GM23338 (cell line): Measurements from ENCODE around the gene TEKTIP1. TPM values are rescaled to one million over a fixed set of nuclear protein-coding genes. Genes with fewer than 3 reads are reported as not detected.

ENCODE experiments used
- ATAC-seq: fragments of 200-7000 bp; cut with Tn5 transposase; 3 replicates; pipeline ENCODE4 v1.9.1; 2020
- DNase-seq: peaks from one replicate; pipeline ENCODE4 v3.0.0-alpha.2; 2015; ENCODE audit warnings: low spot score
- H2AFZ ChIP-seq: fragments of 200-600 bp; sonication (generic); 2 replicates; pipeline ENCODE4 v1.8.0; 2016; ENCODE audit warnings: antibody characterized with exemption, mild to moderate bottlenecking, moderate library complexity
- H3F3A ChIP-seq: fragments of 200-600 bp; sonication (generic); replicated peaks from 2 replicates; pipeline ENCODE4 v1.8.0; 2017; ENCODE audit warnings: antibody characterized with exemption, mixed run types, low read depth
- H3K27ac ChIP-seq: fragments of 200-600 bp; sonication (generic); 2 replicates; pipeline ENCODE4 v1.6.1; 2016; ENCODE audit warnings: low read depth
- H3K27me3 ChIP-seq: fragments of 200-600 bp; sonication (generic); 2 replicates; pipeline ENCODE4 v1.8.0; 2016; ENCODE audit warnings: mild to moderate bottlenecking, mixed run types, moderate library complexity; ENCODE audit not compliant: insufficient read depth
- H3K36me3 ChIP-seq: fragments of 200-600 bp; sonication (generic); 2 replicates; pipeline ENCODE4 v1.8.0; 2016; ENCODE audit warnings: mild to moderate bottlenecking; ENCODE audit not compliant: insufficient read depth
- H3K4me1 ChIP-seq: fragments of 200-600 bp; sonication (generic); 2 replicates; pipeline ENCODE4 v1.8.0; 2016; ENCODE audit warnings: mild to moderate bottlenecking, moderate library complexity; ENCODE audit not compliant: insufficient read depth
- H3K4me2 ChIP-seq: fragments of 200-600 bp; sonication (generic); 2 replicates; pipeline ENCODE4 v1.7.1; 2017; ENCODE audit warnings: mixed run types
- H3K4me3 ChIP-seq: fragments of 200-600 bp; sonication (generic); 2 replicates; pipeline ENCODE4 v1.6.1; 2016; ENCODE audit warnings: mixed run types
- H3K79me2 ChIP-seq: fragments of 200-600 bp; sonication (generic); replicated peaks from 2 replicates; pipeline ENCODE4 v1.8.0; 2017; ENCODE audit warnings: mild to moderate bottlenecking; ENCODE audit not compliant: insufficient read depth
- H3K9me2 ChIP-seq: fragments of 200-600 bp; sonication (generic); 2 replicates; pipeline ENCODE4 v1.8.0; 2017; ENCODE audit not compliant: insufficient read depth
- H4K20me1 ChIP-seq: fragments of 200-600 bp; sonication (generic); replicated peaks from 2 replicates; pipeline ENCODE4 v1.8.0; 2017; ENCODE audit warnings: mild to moderate bottlenecking; ENCODE audit not compliant: insufficient read depth
- H3K27ac Mint-ChIP-seq: 2 replicates; pipeline ENCODE4 v1.8.0; 2020; ENCODE audit warnings: inconsistent platforms, mild to moderate bottlenecking, moderate library complexity, mixed read lengths
- H3K27me3 Mint-ChIP-seq: 3 replicates; pipeline ENCODE4 v1.8.0; 2022; ENCODE audit warnings: low read depth, mild to moderate bottlenecking, moderate library complexity, mixed read lengths, inconsistent platforms; ENCODE audit not compliant: insufficient read depth, poor library complexity
- H3K36me3 Mint-ChIP-seq: 3 replicates; pipeline ENCODE4 v1.8.0; 2021; ENCODE audit warnings: low read depth, mild to moderate bottlenecking, inconsistent platforms, moderate library complexity, mixed read lengths
- H3K4me1 Mint-ChIP-seq: 3 replicates; pipeline ENCODE4 v1.8.0; 2020; ENCODE audit warnings: mild to moderate bottlenecking, inconsistent platforms, mixed read lengths
- H3K4me3 Mint-ChIP-seq: 3 replicates; pipeline ENCODE4 v1.8.0; 2021; ENCODE audit warnings: moderate library complexity, mild to moderate bottlenecking, inconsistent platforms, mixed read lengths
- H3K9me3 Mint-ChIP-seq: 3 replicates; pipeline ENCODE4 v1.8.0; 2020; ENCODE audit warnings: moderate library complexity, mild to moderate bottlenecking, inconsistent platforms, mixed read lengths
- CREB1 ChIP-seq: fragments of 250-450 bp; sonication (Bioruptor Pico); IDR thresholded peaks from 2 replicates; pipeline ENCODE4 v1.5.0; 2020; ENCODE audit warnings: low read depth, mild to moderate bottlenecking, moderate library complexity
- EZH2 ChIP-seq: fragments of 200-600 bp; sonication (generic); IDR thresholded peaks from one replicate; pipeline ENCODE4 v1.8.0; 2017; ENCODE audit warnings: antibody characterized with exemption, mild to moderate bottlenecking, low read depth; ENCODE audit not compliant: unreplicated experiment
- EZH2phosphoT487 ChIP-seq: fragments of 200-600 bp; sonication (generic); IDR thresholded peaks from one replicate; pipeline ENCODE4 v1.8.1; 2018; ENCODE audit warnings: antibody characterized with exemption; ENCODE audit not compliant: unreplicated experiment
- JUNB ChIP-seq: IDR thresholded peaks from one replicate; pipeline ENCODE4 v1.6.1; 2016; ENCODE audit warnings: antibody characterized with exemption; ENCODE audit not compliant: unreplicated experiment
- NANOG ChIP-seq: IDR thresholded peaks from 2 replicates; pipeline ENCODE4 v1.6.1; 2016; ENCODE audit warnings: antibody characterized with exemption, borderline replicate concordance
- POLR2AphosphoS5 ChIP-seq: IDR thresholded peaks from 2 replicates; pipeline ENCODE4 v1.6.1; 2016; ENCODE audit warnings: antibody characterized with exemption, low read depth
- STAT1 ChIP-seq: IDR thresholded peaks from one replicate; pipeline ENCODE4 v1.6.1; 2016; ENCODE audit warnings: antibody characterized with exemption; ENCODE audit not compliant: unreplicated experiment
- ZNF114 ChIP-seq: fragments of 250-450 bp; sonication (Bioruptor Pico); IDR thresholded peaks from 2 replicates; pipeline ENCODE4 v1.5.0; 2020; ENCODE audit warnings: mild to moderate bottlenecking, moderate library complexity
- ZNF331 ChIP-seq: fragments of 250-450 bp; sonication (Bioruptor Pico); IDR thresholded peaks from 2 replicates; pipeline ENCODE4 v1.5.0; 2020; ENCODE audit warnings: low read depth, mild to moderate bottlenecking, moderate library complexity
- polyA plus RNA-seq: library from polyadenylated mRNA; unstranded; fragments of >200 nt; fragmentation: Nextera tagmentation; extraction: Ambion mirVana; gene quantifications from 2 replicates; pipeline ENCODE4 v1.2.1, GENCODE V29; 2016
- total RNA-seq: library from RNA; depleted of rRNA; stranded (reverse); fragments of >200 nt; shearing (Covaris generic); gene quantifications from 2 replicates; pipeline ENCODE4 v1.2.3, GENCODE V29; 2014
- TF ChIP-seq, protein P1 (sequence below): fragments of 250-450 bp; sonication (Bioruptor Pico); IDR thresholded peaks from 2 replicates; pipeline ENCODE4 v1.5.0; 2020; ENCODE audit warnings: mild to moderate bottlenecking, moderate library complexity
- TF ChIP-seq, protein P2 (sequence below), 2 experiments: fragments of 200-600 bp in 1 of 2; sonication (generic) in 1 of 2; conservative IDR thresholded peaks; 2 replicates each; pipeline versions ENCODE4 v1.5.1 to v1.6.1; 2016 to 2017; ENCODE audit warnings: antibody characterized with exemption in 2 of 2, low read depth in 2 of 2, mild to moderate bottlenecking in 2 of 2, moderate library complexity in 1 of 2
- TF ChIP-seq, protein P3 (sequence below): IDR thresholded peaks from one replicate; pipeline ENCODE4 v1.6.1; 2018; ENCODE audit warnings: antibody characterized with exemption; ENCODE audit not compliant: unreplicated experiment
- TF ChIP-seq, protein P4 (sequence below): IDR thresholded peaks from 2 replicates; pipeline ENCODE4 v1.6.1; 2016; ENCODE audit warnings: antibody characterized with exemption

Gene TEKTIP1
- total and polyA plus RNA-seq, 2 experiments from 2014 or later: not detected

DNA sequence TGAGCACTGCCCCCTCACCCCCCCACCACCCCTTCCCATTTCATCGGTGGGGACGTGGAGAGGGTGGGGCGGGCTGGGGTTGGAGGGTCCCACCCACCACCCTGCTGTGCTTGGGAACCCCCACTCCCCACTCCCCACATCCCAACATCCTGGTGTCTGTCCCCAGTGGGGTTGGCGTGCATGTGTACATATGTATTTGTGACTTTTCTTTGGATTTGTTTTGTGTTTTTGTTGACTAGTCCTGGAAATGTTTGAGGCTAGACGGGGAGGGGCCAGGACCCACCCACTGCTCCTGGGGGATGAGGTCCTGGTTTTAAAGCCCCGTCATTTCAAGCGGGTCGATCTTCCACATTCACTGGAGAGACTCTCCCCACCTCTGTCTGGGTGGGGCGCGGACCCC lies 3.0 kb upstream of the TEKTIP1 start:
- peaks cover 36% of the 10 kb centered on the region for H3K36me3 Mint-ChIP-seq
- H3K36me3 ChIP-seq: no peaks in the 10 kb centered on the region
- H3K27ac Mint-ChIP-seq: no peak overlapping the region
- no peak overlapping the region; the same call in 2 of the 3 replicates for H3K4me3 Mint-ChIP-seq
- no peak overlapping the region for H3K27ac ChIP-seq
- H3F3A ChIP-seq: peaks cover 7% of the 10 kb centered on the region; the same call in 1 of the 2 replicates
- ATAC-seq (no peak), DNase-seq (no peak)
- TF ChIP-seq ZNF114 (CRISPR knock-in tag) (no peak), NANOG (no peak), CREB1 (CRISPR knock-in tag) (no peak), EZH2 (no peak), ZNF331 (CRISPR knock-in tag) (no peak), POLR2AphosphoS5 (no peak), STAT1 (no peak), JUNB (no peak), EZH2phosphoT487 (no peak)
- TF ChIP-seq, protein P1, sequence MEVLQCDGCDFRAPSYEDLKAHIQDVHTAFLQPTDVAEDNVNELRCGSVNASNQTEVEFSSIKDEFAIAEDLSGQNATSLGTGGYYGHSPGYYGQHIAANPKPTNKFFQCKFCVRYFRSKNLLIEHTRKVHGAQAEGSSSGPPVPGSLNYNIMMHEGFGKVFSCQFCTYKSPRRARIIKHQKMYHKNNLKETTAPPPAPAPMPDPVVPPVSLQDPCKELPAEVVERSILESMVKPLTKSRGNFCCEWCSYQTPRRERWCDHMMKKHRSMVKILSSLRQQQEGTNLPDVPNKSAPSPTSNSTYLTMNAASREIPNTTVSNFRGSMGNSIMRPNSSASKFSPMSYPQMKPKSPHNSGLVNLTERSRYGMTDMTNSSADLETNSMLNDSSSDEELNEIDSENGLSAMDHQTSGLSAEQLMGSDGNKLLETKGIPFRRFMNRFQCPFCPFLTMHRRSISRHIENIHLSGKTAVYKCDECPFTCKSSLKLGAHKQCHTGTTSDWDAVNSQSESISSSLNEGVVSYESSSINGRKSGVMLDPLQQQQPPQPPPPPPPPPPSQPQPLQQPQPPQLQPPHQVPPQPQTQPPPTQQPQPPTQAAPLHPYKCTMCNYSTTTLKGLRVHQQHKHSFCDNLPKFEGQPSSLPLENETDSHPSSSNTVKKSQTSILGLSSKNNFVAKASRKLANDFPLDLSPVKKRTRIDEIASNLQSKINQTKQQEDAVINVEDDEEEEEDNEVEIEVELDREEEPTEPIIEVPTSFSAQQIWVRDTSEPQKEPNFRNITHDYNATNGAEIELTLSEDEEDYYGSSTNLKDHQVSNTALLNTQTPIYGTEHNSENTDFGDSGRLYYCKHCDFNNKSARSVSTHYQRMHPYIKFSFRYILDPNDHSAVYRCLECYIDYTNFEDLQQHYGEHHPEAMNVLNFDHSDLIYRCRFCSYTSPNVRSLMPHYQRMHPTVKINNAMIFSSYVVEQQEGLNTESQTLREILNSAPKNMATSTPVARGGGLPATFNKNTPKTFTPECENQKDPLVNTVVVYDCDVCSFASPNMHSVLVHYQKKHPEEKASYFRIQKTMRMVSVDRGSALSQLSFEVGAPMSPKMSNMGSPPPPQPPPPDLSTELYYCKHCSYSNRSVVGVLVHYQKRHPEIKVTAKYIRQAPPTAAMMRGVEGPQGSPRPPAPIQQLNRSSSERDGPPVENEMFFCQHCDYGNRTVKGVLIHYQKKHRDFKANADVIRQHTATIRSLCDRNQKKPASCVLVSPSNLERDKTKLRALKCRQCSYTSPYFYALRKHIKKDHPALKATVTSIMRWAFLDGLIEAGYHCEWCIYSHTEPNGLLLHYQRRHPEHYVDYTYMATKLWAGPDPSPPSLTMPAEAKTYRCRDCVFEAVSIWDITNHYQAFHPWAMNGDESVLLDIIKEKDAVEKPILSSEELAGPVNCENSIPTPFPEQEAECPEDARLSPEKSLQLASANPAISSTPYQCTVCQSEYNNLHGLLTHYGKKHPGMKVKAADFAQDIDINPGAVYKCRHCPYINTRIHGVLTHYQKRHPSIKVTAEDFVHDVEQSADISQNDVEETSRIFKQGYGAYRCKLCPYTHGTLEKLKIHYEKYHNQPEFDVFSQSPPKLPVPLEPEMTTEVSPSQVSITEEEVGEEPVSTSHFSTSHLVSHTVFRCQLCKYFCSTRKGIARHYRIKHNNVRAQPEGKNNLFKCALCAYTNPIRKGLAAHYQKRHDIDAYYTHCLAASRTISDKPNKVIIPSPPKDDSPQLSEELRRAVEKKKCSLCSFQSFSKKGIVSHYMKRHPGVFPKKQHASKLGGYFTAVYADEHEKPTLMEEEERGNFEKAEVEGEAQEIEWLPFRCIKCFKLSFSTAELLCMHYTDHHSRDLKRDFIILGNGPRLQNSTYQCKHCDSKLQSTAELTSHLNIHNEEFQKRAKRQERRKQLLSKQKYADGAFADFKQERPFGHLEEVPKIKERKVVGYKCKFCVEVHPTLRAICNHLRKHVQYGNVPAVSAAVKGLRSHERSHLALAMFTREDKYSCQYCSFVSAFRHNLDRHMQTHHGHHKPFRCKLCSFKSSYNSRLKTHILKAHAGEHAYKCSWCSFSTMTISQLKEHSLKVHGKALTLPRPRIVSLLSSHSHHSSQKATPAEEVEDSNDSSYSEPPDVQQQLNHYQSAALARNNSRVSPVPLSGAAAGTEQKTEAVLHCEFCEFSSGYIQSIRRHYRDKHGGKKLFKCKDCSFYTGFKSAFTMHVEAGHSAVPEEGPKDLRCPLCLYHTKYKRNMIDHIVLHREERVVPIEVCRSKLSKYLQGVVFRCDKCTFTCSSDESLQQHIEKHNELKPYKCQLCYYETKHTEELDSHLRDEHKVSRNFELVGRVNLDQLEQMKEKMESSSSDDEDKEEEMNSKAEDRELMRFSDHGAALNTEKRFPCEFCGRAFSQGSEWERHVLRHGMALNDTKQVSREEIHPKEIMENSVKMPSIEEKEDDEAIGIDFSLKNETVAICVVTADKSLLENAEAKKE (CRISPR knock-in tag): no peak
- TF ChIP-seq, protein P2, sequence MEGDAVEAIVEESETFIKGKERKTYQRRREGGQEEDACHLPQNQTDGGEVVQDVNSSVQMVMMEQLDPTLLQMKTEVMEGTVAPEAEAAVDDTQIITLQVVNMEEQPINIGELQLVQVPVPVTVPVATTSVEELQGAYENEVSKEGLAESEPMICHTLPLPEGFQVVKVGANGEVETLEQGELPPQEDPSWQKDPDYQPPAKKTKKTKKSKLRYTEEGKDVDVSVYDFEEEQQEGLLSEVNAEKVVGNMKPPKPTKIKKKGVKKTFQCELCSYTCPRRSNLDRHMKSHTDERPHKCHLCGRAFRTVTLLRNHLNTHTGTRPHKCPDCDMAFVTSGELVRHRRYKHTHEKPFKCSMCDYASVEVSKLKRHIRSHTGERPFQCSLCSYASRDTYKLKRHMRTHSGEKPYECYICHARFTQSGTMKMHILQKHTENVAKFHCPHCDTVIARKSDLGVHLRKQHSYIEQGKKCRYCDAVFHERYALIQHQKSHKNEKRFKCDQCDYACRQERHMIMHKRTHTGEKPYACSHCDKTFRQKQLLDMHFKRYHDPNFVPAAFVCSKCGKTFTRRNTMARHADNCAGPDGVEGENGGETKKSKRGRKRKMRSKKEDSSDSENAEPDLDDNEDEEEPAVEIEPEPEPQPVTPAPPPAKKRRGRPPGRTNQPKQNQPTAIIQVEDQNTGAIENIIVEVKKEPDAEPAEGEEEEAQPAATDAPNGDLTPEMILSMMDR (conservative IDR thresholded peaks at IDR 0.05; ENCODE audit: low read depth in 2 of 2): no peak
- TF ChIP-seq, protein P3, sequence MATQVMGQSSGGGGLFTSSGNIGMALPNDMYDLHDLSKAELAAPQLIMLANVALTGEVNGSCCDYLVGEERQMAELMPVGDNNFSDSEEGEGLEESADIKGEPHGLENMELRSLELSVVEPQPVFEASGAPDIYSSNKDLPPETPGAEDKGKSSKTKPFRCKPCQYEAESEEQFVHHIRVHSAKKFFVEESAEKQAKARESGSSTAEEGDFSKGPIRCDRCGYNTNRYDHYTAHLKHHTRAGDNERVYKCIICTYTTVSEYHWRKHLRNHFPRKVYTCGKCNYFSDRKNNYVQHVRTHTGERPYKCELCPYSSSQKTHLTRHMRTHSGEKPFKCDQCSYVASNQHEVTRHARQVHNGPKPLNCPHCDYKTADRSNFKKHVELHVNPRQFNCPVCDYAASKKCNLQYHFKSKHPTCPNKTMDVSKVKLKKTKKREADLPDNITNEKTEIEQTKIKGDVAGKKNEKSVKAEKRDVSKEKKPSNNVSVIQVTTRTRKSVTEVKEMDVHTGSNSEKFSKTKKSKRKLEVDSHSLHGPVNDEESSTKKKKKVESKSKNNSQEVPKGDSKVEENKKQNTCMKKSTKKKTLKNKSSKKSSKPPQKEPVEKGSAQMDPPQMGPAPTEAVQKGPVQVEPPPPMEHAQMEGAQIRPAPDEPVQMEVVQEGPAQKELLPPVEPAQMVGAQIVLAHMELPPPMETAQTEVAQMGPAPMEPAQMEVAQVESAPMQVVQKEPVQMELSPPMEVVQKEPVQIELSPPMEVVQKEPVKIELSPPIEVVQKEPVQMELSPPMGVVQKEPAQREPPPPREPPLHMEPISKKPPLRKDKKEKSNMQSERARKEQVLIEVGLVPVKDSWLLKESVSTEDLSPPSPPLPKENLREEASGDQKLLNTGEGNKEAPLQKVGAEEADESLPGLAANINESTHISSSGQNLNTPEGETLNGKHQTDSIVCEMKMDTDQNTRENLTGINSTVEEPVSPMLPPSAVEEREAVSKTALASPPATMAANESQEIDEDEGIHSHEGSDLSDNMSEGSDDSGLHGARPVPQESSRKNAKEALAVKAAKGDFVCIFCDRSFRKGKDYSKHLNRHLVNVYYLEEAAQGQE: no peak
- TF ChIP-seq, protein P4, sequence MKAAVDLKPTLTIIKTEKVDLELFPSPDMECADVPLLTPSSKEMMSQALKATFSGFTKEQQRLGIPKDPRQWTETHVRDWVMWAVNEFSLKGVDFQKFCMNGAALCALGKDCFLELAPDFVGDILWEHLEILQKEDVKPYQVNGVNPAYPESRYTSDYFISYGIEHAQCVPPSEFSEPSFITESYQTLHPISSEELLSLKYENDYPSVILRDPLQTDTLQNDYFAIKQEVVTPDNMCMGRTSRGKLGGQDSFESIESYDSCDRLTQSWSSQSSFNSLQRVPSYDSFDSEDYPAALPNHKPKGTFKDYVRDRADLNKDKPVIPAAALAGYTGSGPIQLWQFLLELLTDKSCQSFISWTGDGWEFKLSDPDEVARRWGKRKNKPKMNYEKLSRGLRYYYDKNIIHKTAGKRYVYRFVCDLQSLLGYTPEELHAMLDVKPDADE: no peak
- no peaks in the 10 kb centered on the region for H3K9me2 ChIP-seq
- H4K20me1 ChIP-seq: no peaks in the 10 kb centered on the region; the same call in 1 of the 2 replicates
- no peak overlapping the region for H3K4me3 ChIP-seq
- H3K79me2 ChIP-seq: no peaks in the 10 kb centered on the region
- 0 out of 3 replicates have a peak, but pooled peaks cover 3% of the 10 kb centered on the region for H3K9me3 Mint-ChIP-seq
- H3K27me3 ChIP-seq: no peaks in the 10 kb centered on the region
- H3K4me2 ChIP-seq: no peak overlapping the region
- H3K4me1 Mint-ChIP-seq: peaks cover 10% of the 10 kb centered on the region; the same call in 2 of the 3 replicates
- H2AFZ ChIP-seq: no peak overlapping the region
- peaks cover 21% of the 10 kb centered on the region for H3K27me3 Mint-ChIP-seq
- no peaks in the 10 kb centered on the region for H3K4me1 ChIP-seq
